ENCODE measurements around the gene CNN2. TPM values are rescaled to one million over a fixed set of nuclear protein-coding genes. Genes with fewer than 3 reads are reported as not detected.

Gene CNN2
- total and polyA plus RNA-seq, 9 of the 15 experiments (the other 6 are each of a cell fraction or from before 2014, with no cell fraction given), result 12.1 to 174 (median 52.7) TPM

DNA sequence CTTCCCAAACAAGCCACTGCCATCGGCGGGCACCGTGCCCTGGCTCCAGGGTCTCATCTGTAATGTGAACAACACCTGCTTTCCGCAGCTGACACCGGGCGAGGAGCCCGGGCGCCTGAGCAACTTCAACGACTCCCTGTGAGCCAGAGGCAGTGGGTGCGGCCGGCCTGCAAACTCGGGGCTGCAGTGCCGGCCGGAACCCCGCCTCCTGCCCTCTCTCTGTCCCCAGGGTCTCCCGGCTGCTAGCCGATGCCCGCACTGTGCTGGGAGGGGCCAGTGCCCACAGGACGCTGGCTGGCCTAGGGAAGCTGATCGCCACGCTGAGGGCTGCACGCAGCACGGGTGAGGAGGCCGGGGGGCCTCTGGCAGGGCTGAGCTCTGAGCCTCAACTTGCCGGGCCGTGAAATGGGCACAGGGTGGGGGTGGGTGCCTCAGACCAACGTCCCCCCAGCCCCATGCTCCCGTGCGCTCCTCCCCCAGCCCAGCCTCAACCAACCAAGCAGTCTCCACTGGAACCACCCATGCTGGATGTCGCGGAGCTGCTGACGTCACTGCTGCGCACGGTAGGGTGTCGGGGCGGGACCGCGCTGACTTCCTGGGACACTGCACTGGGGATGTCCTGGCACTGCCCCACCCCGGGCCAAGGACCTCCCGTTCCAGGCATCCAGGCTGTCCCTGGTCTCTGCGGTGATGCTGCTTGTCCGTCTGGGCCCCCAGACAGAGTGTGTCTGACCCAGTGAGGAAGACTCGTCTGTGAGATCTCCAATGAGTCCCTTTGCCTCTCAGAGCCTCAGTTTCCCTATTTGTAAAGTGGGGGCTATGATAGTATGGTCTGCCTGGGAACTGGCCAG is 15.7 kb downstream of the CNN2 start (continued):
- TF ChIP-seq NCOA4 (IDR thresholded peaks at IDR 0.05; ENCODE audit: partially characterized antibody) (peak; percentile 59), SNIP1 (IDR thresholded peaks at IDR 0.05; ENCODE audit: low read depth) (no peak), DDX20 (tag; IDR thresholded peaks at IDR 0.05; ENCODE audit: low read depth) (no peak), PTTG1 (tag; IDR thresholded peaks at IDR 0.05; ENCODE audit: low read depth) (no peak), PHTF2 (CRISPR knock-in tag; IDR thresholded peaks at IDR 0.05) (no peak), CBX1 (IDR thresholded peaks at IDR 0.05; ENCODE audit: low read depth) (peak; percentile 94), CHD2 (IDR thresholded peaks at IDR 0.05; ENCODE audit: low read depth, low read length) (peak; percentile 43), HMBOX1 (IDR thresholded peaks at IDR 0.05) (no peak), ZNF431 (CRISPR knock-in tag; IDR thresholded peaks at IDR 0.05) (no peak), ZFP30 (CRISPR knock-in tag; IDR thresholded peaks at IDR 0.05; ENCODE audit: borderline replicate concordance) (no peak), ZNF79 (CRISPR knock-in tag; IDR thresholded peaks at IDR 0.05; ENCODE audit: low read depth) (no peak), PCBP1 (IDR thresholded peaks at IDR 0.05; ENCODE audit: low read depth, low read length, poor library complexity, severe bottlenecking) (peak; percentile 47), MTA2 (IDR thresholded peaks at IDR 0.05; ENCODE audit: low read depth) (no peak), ZFPM2 (CRISPR knock-in tag; IDR thresholded peaks at IDR 0.05) (no peak), E2F4 (CRISPR knock-in tag; IDR thresholded peaks at IDR 0.05; ENCODE audit: low read depth) (no peak), OTX1 (CRISPR knock-in tag; IDR thresholded peaks at IDR 0.05) (no peak), SMARCA5 (IDR thresholded peaks at IDR 0.05) (peak; percentile 83; the same call in 1 of the 2 replicates), MAZ (CRISPR knock-in tag; conservative IDR thresholded peaks at IDR 0.05 in 1 of 2, IDR thresholded peaks at IDR 0.05 in 1 of 2) (peak in 1 of 2 experiments; percentile 80; a peak in 2 of 4 replicates), RREB1 (CRISPR knock-in tag; IDR thresholded peaks at IDR 0.05) (no peak)
- TF ChIP-seq, protein P1, sequence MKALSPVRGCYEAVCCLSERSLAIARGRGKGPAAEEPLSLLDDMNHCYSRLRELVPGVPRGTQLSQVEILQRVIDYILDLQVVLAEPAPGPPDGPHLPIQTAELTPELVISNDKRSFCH (CRISPR knock-in tag; IDR thresholded peaks at IDR 0.05), result no peak
- TF ChIP-seq, protein P1 (tag; IDR thresholded peaks at IDR 0.05), result no peak
